Esophagus mucosa (tissue), 1 donor: ENCODE measurements around the gene CFAP20DC. TPM values are rescaled to one million over a fixed set of nuclear protein-coding genes. Genes with fewer than 3 reads are reported as not detected.
A peak's percentile ranks its signal among the peaks of the same experiment; 100 is the strongest.
"Not testable (repeated sequence)": the region's sequence is repeated elsewhere in the genome, so short reads cannot be mapped to it uniquely, and the experiment has no call there.

Experiments
- ATAC-seq: fragments of 200-7000 bp; cut with Tn5 transposase; one replicate; pipeline ENCODE4 v1.9.1; 2020
- total RNA-seq: library from RNA; stranded (reverse); gene quantifications from one replicate; pipeline ENCODE4 v1.2.4, GENCODE V29; 2023
- donor health status: DM: yes; HTN: yes; CAD: no.

The CFAP20DC gene
- total RNA-seq, 1 donor from 2014 or later: 8.7 TPM

DNA sequence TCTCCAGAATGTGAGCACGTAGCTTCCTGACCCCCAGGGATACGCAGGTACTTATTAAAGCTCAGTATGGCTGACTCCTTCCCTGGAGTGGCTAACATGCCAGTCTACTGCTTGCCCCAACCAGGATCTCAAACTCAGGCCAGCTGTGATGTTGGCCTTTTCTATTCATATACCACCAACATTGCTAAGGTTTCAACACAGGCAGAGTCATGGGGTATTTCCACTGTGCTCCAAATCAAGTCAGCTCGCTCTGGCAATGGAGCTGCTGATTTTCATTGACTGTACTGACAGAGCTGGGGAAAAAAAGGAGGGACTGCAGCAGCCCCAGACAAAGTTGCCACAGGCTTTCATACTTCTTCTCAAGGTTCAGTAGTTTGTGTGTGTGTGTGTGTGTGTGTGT, 87.0 kb downstream of the CFAP20DC start:
- ATAC-seq: no peak

DNA sequence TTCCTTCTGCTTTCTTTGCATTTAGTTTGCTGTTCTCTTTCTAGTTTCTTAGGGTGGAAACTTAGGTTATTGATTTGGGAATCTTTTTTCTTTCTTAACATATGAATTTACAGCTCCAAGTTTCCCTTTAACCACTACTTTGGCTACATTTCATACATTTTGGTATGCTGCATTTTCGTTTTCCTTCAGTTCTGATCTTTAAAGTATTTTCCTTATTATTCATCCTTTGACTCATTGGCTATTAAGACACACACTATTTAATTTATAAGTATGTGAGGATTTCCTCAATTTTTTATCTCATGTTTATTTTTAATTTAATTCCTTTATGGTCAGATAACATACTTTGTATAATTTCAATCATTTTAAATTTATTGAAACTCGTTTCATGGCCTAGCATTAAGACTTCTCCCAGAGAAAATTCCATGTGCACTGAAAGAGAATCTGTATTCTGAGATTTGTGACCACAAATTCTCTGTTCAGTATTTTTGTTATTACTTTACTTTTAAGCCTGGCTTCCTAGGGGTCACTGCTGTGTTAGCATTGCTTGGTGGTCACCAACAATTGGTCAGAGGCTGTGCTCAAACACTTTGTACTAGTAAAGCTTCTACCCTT, 87.7 kb downstream of the CFAP20DC start:
- no peak for ATAC-seq

DNA sequence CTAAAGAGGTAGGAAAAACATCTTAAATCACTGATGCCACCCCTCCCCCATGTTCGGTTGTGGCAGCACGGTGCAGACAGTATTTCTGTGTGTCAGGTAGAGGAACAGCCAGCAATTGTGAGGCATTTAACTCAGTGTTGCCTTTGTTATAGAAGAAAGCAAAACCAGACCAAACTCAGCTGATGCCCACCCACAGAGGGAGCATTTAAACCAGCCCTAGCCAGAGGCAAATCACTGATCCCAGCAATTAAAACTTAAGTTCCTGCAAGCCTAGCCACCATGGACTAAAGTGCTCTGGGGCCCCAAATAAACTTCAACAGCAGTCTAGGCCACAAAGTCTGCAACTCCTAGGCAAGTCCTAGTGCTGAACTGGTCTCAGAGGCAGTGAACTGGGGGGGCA, 94.5 kb downstream of the CFAP20DC start:
- no peak for ATAC-seq

DNA sequence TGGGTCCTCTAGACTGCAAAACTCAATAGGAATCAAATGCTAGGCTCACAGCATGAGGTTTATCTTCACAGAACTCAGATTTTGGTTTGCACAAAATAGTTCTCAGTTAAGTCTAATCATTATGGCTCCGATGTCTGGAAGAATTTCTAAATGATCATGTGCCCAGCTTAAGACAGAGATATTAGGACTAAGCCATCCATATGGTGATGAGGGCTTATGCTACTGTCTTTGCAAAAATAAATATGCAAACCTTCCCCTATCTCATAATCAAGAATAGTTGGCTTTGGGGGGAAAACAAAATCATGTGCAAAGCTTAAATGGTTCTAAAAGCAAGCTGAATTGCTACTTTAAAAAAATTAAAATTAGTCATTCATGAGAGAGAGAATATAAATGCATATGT, 96.5 kb downstream of the CFAP20DC start:
- no peak for ATAC-seq

DNA sequence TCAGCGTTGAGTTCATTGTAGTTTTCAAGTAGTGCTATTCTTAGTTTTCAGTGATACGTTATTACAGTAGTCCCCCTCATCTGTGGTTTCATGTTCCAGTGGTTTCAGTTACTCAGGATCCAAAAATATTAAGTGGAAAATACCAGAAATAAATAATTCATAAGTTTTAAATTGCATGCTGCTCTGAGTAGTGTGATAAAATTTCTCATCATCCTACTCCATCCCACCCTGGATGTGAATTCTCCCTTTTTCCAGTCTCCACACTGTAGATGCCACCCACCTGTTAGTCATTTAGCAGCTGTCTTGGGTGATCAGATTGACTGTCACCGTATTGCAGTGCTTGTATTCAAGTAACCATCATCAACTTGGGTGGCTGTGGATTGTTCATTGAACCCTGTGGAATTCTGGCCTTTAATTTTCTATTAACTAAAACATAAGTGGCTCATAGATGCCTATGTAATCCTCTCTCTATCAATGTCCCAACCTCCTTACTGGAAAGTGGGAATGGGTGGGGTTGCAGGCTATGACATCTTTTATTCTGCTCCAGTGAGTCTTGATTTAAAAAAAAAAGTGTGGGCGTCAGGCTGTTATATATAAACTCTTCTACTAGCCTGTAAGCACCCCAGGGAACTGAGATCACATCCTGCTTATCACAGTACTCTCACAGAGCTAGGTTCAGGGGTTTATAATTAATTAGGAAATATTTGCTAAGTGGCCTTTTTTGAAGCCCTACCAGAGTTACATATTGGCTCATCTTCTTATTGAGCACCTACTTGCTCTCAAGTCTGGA, 97.5 kb downstream of the CFAP20DC start:
- no peak for ATAC-seq

DNA sequence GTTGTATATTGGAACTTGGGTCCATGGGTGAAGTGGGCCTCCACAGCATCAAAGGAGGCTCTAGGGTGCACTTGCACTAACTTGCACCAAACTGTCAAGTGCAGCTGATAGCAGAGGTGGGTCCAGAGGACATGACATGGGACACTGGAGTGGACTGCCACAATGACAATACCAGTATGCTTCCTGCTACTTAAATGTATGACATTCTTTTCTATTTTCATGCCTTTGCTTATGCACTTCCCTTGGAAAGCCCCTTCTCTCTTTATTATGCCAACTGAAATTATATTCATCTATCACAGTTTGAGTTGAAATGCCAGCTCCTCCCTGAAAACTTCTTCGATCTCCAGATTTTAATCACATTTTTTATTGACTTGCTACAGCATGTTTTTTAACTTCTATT, 101.8 kb downstream of the CFAP20DC start:
- no peak for ATAC-seq

DNA sequence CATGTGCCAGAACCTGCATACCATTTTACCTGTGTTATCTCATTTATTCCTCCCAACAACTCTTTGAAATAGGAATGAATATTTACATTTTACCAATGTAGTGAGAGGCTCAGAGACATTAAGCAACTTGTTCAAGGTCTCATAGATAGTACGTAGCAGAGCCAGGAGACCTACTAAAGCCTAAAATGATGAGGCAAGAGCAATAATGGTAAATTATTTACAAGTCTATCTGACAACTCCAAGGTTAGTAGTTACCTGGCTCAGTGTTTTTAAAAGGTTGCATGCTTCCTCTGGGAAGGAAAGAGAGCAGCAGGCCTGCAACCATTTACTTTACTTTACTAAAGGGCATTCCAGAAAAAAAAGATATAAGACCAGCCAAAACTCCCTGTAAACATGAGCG, 103.0 kb downstream of the CFAP20DC start:
- ATAC-seq: no peak

DNA sequence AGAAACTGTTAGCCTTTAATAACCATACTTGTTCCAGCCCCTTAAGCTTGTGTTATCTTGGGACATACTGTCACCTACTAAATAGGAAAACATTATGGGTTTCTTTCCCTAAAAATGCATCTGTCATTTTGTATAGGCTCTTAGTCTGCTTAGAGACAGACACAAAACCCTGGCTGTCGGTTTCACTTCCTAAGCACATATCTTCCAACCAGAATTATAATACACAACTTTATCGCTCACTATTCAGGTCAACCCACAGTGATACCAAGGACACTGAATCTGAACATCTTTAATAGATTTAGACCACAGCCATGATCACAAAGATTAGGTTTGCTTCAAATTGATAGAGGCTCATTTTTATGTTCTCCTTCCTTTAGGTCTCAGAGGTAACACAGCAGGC, 111.8 kb downstream of the CFAP20DC start:
- ATAC-seq: no peak

DNA sequence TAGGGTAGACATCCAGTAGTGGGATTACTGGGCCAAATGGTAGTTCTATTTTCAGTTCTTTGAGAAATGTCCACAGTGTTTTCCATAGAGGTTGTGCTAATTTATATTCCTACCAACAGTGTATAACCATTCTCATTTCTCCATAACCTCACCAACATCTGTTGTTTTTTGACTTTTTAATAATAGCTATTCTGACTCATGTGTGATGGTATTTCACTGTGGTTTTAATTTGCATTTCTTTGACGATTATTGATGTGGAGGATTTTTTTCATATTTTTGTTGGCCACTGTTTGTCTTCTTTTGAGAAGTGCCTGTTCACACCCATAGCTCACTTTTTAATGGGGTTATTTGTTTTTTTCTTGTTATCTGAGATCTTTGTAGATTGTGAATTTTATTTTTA, 125.2 kb downstream of the CFAP20DC start:
- no peak for ATAC-seq

DNA sequence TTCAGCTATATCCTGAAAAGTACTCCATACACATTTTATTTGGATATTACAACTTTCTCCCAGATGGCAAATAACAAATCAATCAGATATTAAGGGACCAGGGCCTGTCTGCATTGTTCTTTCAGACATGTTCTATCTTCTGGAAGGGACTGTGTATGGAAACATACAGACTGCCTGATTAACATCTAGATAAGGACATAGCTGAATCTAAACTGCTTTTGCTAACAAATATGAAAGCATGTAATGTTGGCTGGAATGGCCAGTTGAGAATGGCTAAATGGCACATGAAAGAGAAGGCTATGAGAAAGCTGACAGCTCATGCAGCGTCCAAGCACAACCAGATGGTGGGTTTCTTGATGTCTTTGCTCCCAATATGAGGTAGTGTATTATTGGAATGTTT, 149.4 kb downstream of the CFAP20DC start:
- ATAC-seq: no peak

DNA sequence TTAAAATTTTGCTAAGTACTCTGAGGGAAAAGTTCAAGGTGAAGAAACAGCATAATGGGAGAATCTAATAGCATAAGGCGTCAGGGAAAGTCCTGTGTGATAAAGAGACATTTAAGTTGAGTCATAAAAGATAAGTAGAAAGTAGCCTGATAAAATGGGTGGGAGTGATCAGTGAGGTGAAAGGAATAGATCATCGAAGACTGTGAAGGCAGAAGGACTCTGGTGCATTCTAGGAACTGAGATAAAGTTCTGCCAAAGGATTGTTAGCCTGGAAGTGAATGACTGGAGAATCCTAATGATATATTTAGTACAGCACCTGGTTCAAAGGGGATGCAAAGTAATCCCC, 149.9 kb downstream of the CFAP20DC start:
- ATAC-seq: no peak

DNA sequence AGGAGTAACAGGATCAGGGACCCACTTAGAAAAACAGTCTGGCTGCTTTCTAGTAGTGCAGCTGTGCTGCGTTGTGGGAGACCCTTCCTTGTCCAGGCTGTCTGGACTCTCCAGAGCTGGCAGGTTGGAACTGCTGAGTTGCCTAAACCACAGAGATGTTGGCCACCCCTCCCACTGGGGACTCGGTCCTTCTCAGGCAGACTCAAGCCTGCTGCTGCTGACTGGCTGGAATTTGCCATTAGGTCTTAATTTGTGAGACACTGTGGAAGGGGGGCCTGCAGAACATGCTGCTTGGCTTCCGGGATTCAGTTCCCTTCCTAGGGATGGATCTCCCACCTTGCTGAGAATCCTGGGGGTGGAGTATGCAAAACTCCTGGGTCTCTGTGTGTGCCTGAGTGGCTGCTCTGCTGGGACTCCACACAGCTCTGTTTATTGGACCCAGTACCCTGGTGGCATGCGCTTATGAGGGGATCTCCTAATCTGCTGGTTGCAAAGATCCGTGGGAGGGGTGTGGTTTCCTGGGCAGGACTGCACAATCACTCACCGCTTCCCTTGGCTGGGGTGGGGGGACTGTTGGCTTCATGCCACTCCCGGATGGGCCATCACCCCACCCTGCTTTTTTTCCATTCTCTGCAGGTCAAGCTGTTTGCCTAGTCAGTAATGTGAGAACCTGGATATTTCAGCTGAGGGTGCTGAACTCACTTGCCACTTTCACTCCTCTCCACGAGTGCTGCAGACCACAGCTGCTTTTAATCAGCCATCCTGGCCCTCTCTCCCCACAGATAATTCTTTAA, 150.5 kb downstream of the CFAP20DC start:
- ATAC-seq: peak; percentile 59

DNA sequence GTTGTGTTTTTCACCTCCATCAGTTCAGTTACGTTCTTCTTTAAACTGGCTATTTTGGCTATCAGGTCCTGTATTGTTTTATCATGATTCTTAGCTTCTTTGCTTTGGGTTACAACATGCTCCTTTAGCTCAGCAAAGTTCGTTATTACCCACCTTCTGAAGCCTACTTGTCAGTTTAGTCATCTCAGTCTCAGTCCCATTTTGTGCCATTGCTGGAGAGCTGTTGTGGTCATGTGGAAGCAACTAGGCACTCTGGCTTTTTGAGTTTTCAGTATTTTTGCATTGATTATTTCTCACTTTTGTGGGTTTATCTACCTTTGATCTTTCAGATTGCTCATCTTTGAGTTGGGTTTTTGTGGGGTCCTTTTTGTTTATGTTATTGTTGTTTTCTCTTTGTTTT, 151.3 kb downstream of the CFAP20DC start:
- no peak for ATAC-seq

DNA sequence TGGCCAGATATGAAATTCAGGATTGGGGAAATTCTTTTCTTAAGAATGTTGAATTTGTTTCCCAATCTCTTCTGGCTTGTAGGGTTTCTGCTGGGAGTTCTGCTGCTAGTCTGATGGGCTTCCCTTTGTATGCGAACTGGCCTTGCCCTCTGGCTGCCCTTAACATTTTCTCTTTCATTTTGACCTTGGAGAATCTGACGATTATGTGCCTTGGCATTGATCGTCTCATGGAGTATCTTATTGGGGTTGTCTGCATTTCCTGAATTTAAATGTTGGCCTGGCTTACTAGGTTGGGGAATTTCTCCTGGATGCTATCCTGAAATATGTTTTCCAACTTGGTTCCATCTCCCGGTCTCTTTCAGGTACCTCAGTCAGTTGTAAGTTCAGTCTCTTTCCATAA, 152.2 kb downstream of the CFAP20DC start:
- no peak for ATAC-seq

DNA sequence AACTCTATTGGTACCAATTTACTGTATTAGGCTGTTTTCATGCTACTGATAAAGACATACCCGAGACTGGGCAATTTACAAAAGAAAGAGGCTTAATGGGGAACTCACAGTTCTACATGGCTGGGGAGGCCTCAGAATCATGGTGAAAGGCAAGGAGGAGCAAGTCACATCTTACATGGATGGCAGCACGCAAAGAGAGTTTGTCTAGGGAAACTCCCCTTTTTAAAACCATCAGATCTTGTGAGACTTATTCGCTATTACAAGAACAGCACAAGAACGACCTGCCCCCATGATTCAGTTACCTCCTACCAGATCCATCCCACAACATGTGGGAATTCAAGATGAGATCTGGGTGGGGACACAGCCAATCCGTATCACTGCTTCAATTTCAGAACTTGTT, 154.1 kb downstream of the CFAP20DC start:
- not testable (repeated sequence) for ATAC-seq

DNA sequence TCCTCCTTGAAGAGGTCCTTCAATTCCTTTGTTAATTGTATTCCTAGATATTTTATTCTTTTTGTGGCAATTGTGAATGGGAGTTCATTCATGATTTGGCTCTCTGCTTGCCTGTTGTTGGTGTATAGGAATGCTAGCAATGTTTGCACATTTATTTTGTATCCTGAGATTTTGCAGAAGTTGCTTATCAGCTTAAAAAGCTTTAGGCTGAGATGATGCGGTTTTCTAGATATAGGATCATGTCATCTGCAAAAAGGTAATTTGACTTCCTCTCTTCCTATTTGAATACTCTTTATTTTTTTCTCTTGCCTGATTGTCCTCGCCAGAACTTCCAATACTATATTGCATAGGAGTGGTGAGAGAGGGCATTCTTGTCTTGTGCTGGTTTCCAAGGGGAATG, 157.3 kb downstream of the CFAP20DC start:
- not testable (repeated sequence) for ATAC-seq

DNA sequence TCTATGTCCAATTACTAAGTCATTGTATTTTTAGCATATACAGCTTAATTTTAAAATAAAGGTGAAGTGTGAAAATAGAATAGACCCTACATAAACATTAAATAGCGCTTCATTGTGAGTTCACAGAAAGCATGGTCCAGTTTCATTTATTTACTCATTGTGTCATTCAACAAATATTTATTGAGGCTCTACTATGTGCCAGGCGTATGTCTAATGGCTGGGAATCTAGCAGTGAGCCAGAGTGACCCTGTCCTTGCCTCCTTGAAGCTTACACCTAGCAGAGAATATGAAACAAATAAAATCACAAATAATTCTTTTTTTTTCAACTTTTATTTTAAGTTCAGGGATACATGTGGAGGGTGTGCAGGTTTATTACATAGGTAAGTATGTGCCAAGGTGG, 161.7 kb downstream of the CFAP20DC start:
- ATAC-seq: no peak

DNA sequence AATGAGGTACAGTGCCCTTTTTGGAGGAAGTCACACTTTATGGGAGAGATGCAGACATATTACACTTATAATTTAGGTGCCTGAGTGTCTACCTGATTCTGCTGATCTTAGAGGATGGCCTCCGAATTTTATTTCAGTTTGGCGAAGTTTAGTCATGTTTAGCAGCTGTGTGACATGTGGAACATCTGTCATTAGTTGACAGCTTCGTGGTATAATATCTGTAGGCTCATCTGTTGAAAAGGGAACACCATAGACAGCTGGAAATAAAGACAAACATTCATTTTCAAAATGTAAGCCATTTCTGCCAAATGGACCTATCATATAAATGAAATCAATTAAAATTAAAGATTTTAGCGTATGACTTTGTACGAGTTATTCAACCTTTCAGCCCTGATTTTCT, 165.4 kb downstream of the CFAP20DC start:
- ATAC-seq: no peak

DNA sequence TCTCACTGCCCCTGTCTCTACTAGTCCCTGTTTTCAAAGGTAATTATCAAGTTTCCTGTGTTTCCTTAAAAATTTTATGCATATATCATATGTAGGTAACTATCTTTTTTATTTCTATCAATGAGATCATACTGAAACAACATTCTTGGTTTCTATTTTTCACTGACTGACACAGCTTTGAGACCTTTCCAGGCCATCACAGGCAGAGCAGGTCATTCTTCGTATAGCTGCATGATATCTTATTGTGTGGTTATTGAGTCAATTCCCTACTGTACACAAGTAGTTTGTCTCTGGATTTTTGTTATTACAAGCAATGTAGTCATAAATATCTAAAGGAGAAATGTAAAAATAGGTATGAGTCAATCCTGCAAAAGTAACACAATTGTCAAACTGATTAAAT, 169.6 kb downstream of the CFAP20DC start:
- ATAC-seq: no peak

DNA sequence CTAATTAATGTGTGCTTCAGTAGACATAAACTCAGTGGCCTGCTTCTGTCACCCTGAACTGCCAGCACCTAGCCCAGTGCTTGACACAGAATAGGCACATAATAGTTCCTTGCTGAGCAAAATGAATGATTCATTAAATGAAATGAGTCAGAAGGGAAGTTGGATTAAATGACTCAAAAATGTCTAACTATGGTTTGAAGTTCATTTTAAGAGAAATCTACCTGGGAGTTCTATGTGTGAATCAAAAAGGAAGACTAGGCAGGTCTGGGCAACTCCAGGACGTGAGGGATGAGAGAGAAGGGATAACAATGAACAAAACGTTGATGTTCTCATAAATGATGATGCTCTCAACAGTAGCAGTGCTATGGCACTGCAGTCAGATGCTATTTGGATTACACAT, 175.0 kb downstream of the CFAP20DC start:
- ATAC-seq: peak; percentile 94

DNA sequence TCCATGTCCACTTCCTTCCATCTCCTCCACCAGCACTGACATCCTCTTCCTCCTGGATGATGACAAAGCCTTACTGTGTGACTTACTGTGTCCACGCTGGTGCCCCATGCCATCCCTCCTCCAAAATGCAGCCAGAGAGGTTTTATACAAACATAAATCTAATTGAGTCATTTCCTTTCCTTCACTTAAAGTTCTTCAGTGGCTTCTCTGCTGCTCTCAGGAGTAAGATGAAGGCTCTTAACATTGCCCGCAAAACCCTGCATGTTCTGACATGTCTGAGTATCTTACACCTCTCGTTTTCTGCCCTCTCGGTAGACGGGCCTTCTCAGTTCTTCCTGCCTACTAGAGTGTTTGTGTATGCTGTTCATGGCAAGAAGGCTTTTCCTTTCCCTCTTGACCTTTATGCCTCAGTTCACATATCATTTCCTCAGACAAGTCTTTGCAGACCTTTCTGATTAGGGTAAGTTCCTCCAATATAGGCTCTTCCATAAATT, 175.5 kb downstream of the CFAP20DC start:
- ATAC-seq: peak; percentile 86

DNA sequence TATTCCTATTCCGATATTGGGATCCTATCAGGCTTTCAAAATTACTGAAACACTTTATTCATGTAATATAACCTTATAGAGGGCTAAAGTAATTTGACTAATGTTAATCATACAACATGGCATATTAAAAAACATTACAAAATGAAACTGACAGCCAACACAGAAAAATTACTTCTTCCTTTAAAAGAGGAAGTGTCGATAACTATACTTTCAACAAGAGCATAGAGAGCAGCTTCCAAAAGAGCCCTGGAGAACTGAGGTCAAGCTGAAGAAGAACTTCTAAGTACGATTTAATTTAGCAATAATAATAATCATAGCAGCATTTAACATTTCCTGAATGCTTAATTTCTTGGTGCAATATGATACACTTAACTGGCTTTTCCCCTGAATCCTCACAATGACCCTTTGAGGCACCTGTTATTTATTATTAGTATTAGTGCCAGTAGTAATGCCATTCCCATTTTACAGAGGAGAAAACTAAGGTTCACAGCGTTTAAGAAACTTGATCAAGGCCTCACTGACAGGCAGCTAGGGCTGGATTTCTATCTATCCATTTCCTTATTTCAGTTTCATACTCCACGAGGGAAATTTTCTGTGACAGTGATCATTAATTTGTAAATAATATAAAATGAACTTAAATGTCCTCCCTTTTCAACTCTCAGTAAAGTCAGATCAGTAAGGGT, 181.6 kb downstream of the CFAP20DC start:
- ATAC-seq: no peak

DNA sequence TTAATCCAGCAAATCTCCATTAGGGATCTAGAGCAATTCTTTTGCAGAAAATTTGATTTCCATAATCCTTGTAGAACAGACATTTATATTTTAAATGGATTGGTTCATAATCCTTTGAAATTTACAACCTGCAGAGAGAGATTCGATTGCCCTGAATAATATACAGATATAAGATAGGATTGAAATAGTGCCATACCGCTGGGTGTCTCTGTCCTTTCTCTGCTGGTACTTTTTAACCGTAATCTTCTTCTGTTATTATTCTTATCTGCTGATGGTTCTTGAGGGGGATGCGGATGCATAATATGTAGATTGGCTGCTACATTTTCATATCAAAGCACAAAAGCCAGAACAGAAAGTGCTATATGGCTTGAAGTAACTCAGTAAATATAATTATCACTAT, 182.2 kb downstream of the CFAP20DC start:
- ATAC-seq: no peak
